ENCODE data around the gene COTL1. TPM values are rescaled to one million over a fixed set of nuclear protein-coding genes. Genes with fewer than 3 reads are reported as not detected.

The COTL1 gene
- total and polyA plus RNA-seq, 2 donors, result 117 to 145 TPM

- no peak for DNase-seq (ENCODE audit: low read depth in 6 of 9, low spot score in 9 of 9)
Measured at GRCh38 chr16:84649511-84649861, 31.6 kb upstream of the COTL1 start.

GRCh38 chr16:84648595-84649510, 31.0 kb upstream of the COTL1 start:
- WGBS, result 6% methylated on average over 96 of the region's 96 CpGs
- Histone ChIP-seq H3K27me3 (ENCODE audit: control insufficient read depth in 2 of 2, insufficient read depth in 1 of 2, low read length in 1 of 2) (peaks cover 3 to 15% of the 10 kb centered on the region in 2 donors), H3K4me3 (ENCODE audit: low read length in 2 of 2) (peak overlapping the region; percentile 40 to 96), H3K36me3 (ENCODE audit: control insufficient read depth in 2 of 2, insufficient read depth in 2 of 2, low read length in 1 of 2) (peaks cover 4 to 10% of the 10 kb centered on the region in 2 donors), H3K4me1 (ENCODE audit: control insufficient read depth in 2 of 2, insufficient read depth in 2 of 2, low read length in 2 of 2) (peaks cover 20 to 34% of the 10 kb centered on the region in 2 donors), H3K27ac (ENCODE audit: low read depth in 1 of 2, low read length in 1 of 2) (peak overlapping the region in 1 of 2 donors; percentile 68), H3K9me3 (ENCODE audit: control insufficient read depth in 2 of 2, insufficient read depth in 1 of 2, low read length in 1 of 2) (peaks cover 0 to 2% of the 10 kb centered on the region in 2 donors)
- DNase-seq (ENCODE audit: low read depth in 6 of 9, low spot score in 9 of 9), result peak in 1 of 9 donors; percentile 23

More at GRCh38 chr16:84649511-84649861, 31.6 kb upstream of the COTL1 start:
- Histone ChIP-seq H3K4me1 (ENCODE audit: control insufficient read depth in 2 of 2, insufficient read depth in 2 of 2, low read length in 2 of 2) (peaks cover 20 to 34% of the 10 kb centered on the region in 2 donors), H3K4me3 (ENCODE audit: low read length in 2 of 2) (peak overlapping the region; percentile 40 to 96), H3K27ac (ENCODE audit: low read depth in 1 of 2, low read length in 1 of 2) (no peak overlapping the region), H3K36me3 (ENCODE audit: control insufficient read depth in 2 of 2, insufficient read depth in 2 of 2, low read length in 1 of 2) (peaks cover 4 to 12% of the 10 kb centered on the region in 2 donors), H3K27me3 (ENCODE audit: control insufficient read depth in 2 of 2, insufficient read depth in 1 of 2, low read length in 1 of 2) (peaks cover 3 to 15% of the 10 kb centered on the region in 2 donors), H3K9me3 (ENCODE audit: control insufficient read depth in 2 of 2, insufficient read depth in 1 of 2, low read length in 1 of 2) (peaks cover 0 to 2% of the 10 kb centered on the region in 2 donors)
- WGBS, result 90% methylated on average over 11 of the region's 11 CpGs

GRCh38 chr16:84647828-84648594, 30.1 kb upstream of the COTL1 start, which contains the start of gene KLHL36:
TSS of gene KLHL36 (plus strand) at chr16:84648511. CDS start at chr16:84650868, 2,357 bp downstream.
- H3K9me3 ChIP-seq (ENCODE audit: control insufficient read depth in 2 of 2, insufficient read depth in 1 of 2, low read length in 1 of 2), result peaks cover 0 to 2% of the 10 kb centered on the region in 2 donors
- H3K27ac ChIP-seq (ENCODE audit: low read depth in 1 of 2, low read length in 1 of 2), result peak within 1 kb of the TSS in 1 of 2 donors; percentile 68
- peak in 3 of 9 donors; percentile 37 to 67 (median 45) for DNase-seq (ENCODE audit: low read depth in 6 of 9, low spot score in 9 of 9)
- H3K4me3 ChIP-seq (ENCODE audit: low read length in 2 of 2), result peak within 1 kb of the TSS; percentile 44 to 96
- WGBS, result 6% methylated on average over 77 of the region's 77 CpGs
- peaks cover 3 to 15% of the 10 kb centered on the region in 2 donors for H3K27me3 ChIP-seq (ENCODE audit: control insufficient read depth in 2 of 2, insufficient read depth in 1 of 2, low read length in 1 of 2)
- H3K4me1 ChIP-seq (ENCODE audit: control insufficient read depth in 2 of 2, insufficient read depth in 2 of 2, low read length in 2 of 2), result peaks cover 17 to 30% of the 10 kb centered on the region in 2 donors
- peaks cover 4 to 8% of the 10 kb centered on the region in 2 donors for H3K36me3 ChIP-seq (ENCODE audit: control insufficient read depth in 2 of 2, insufficient read depth in 2 of 2, low read length in 1 of 2)

- WGBS, result 95% methylated on average over 4 of the region's 4 CpGs
- peaks cover 8 to 33% of the 10 kb centered on the region in 2 donors for H3K4me1 ChIP-seq (ENCODE audit: control insufficient read depth in 2 of 2, insufficient read depth in 2 of 2, low read length in 2 of 2)
- no peak for DNase-seq (ENCODE audit: low read depth in 6 of 9, low spot score in 9 of 9)
- no peaks in the 10 kb centered on the region for H3K9me3 ChIP-seq (ENCODE audit: control insufficient read depth in 2 of 2, insufficient read depth in 1 of 2, low read length in 1 of 2)
- no peak overlapping the region for H3K4me3 ChIP-seq (ENCODE audit: low read length in 2 of 2)
- peaks cover 3 to 9% of the 10 kb centered on the region in 2 donors for H3K27me3 ChIP-seq (ENCODE audit: control insufficient read depth in 2 of 2, insufficient read depth in 1 of 2, low read length in 1 of 2)
- H3K27ac ChIP-seq (ENCODE audit: low read depth in 1 of 2, low read length in 1 of 2), result no peak overlapping the region
- H3K36me3 ChIP-seq (ENCODE audit: control insufficient read depth in 2 of 2, insufficient read depth in 2 of 2, low read length in 1 of 2), result no peaks in the 10 kb centered on the region
Measured at GRCh38 chr16:84643674-84644073, 25.8 kb upstream of the COTL1 start.

GRCh38 chr16:84643180-84643583, 25.3 kb upstream of the COTL1 start:
- 94% methylated on average over 8 of the region's 8 CpGs for WGBS
- Histone ChIP-seq H3K9me3 (ENCODE audit: control insufficient read depth in 2 of 2, insufficient read depth in 1 of 2, low read length in 1 of 2) (no peaks in the 10 kb centered on the region), H3K27ac (ENCODE audit: low read depth in 1 of 2, low read length in 1 of 2) (no peak overlapping the region), H3K36me3 (ENCODE audit: control insufficient read depth in 2 of 2, insufficient read depth in 2 of 2, low read length in 1 of 2) (no peaks in the 10 kb centered on the region), H3K27me3 (ENCODE audit: control insufficient read depth in 2 of 2, insufficient read depth in 1 of 2, low read length in 1 of 2) (peaks cover 3 to 9% of the 10 kb centered on the region in 2 donors), H3K4me3 (ENCODE audit: low read length in 2 of 2) (no peak overlapping the region), H3K4me1 (ENCODE audit: control insufficient read depth in 2 of 2, insufficient read depth in 2 of 2, low read length in 2 of 2) (peaks cover 8 to 32% of the 10 kb centered on the region in 2 donors)
- DNase-seq (ENCODE audit: low read depth in 6 of 9, low spot score in 9 of 9), result no peak

- 76% methylated on average over 6 of the region's 6 CpGs for WGBS
- Histone ChIP-seq H3K36me3 (ENCODE audit: control insufficient read depth in 2 of 2, insufficient read depth in 2 of 2, low read length in 1 of 2) (no peaks in the 10 kb centered on the region), H3K9me3 (ENCODE audit: control insufficient read depth in 2 of 2, insufficient read depth in 1 of 2, low read length in 1 of 2) (no peaks in the 10 kb centered on the region), H3K4me3 (ENCODE audit: low read length in 2 of 2) (no peak overlapping the region), H3K4me1 (ENCODE audit: control insufficient read depth in 2 of 2, insufficient read depth in 2 of 2, low read length in 2 of 2) (peaks cover 3 to 24% of the 10 kb centered on the region in 2 donors), H3K27me3 (ENCODE audit: control insufficient read depth in 2 of 2, insufficient read depth in 1 of 2, low read length in 1 of 2) (no peaks in the 10 kb centered on the region), H3K27ac (ENCODE audit: low read depth in 1 of 2, low read length in 1 of 2) (peak overlapping the region in 1 of 2 donors; percentile 75)
- DNase-seq (ENCODE audit: low read depth in 6 of 9, low spot score in 9 of 9), result peak in 3 of 9 donors; percentile 28 to 68 (median 40)
Measured at GRCh38 chr16:84641643-84642358, 23.9 kb upstream of the COTL1 start.

- WGBS, result 98% methylated on average over 5 of the region's 5 CpGs
- Histone ChIP-seq H3K36me3 (ENCODE audit: control insufficient read depth in 2 of 2, insufficient read depth in 2 of 2, low read length in 1 of 2) (no peaks in the 10 kb centered on the region), H3K4me1 (ENCODE audit: control insufficient read depth in 2 of 2, insufficient read depth in 2 of 2, low read length in 2 of 2) (peaks cover 3 to 24% of the 10 kb centered on the region in 2 donors), H3K27me3 (ENCODE audit: control insufficient read depth in 2 of 2, insufficient read depth in 1 of 2, low read length in 1 of 2) (no peaks in the 10 kb centered on the region), H3K9me3 (ENCODE audit: control insufficient read depth in 2 of 2, insufficient read depth in 1 of 2, low read length in 1 of 2) (no peaks in the 10 kb centered on the region), H3K27ac (ENCODE audit: low read depth in 1 of 2, low read length in 1 of 2) (no peak overlapping the region), H3K4me3 (ENCODE audit: low read length in 2 of 2) (no peak overlapping the region)
- DNase-seq (ENCODE audit: low read depth in 6 of 9, low spot score in 9 of 9), result no peak
Measured at GRCh38 chr16:84640145-84640544, 22.3 kb upstream of the COTL1 start.

- Histone ChIP-seq H3K4me3 (ENCODE audit: low read length in 2 of 2) (no peak overlapping the region), H3K36me3 (ENCODE audit: control insufficient read depth in 2 of 2, insufficient read depth in 2 of 2, low read length in 1 of 2) (no peaks in the 10 kb centered on the region), H3K27me3 (ENCODE audit: control insufficient read depth in 2 of 2, insufficient read depth in 1 of 2, low read length in 1 of 2) (peaks cover 0 to 2% of the 10 kb centered on the region in 2 donors), H3K9me3 (ENCODE audit: control insufficient read depth in 2 of 2, insufficient read depth in 1 of 2, low read length in 1 of 2) (no peaks in the 10 kb centered on the region), H3K4me1 (ENCODE audit: control insufficient read depth in 2 of 2, insufficient read depth in 2 of 2, low read length in 2 of 2) (peaks cover 3 to 24% of the 10 kb centered on the region in 2 donors), H3K27ac (ENCODE audit: low read depth in 1 of 2, low read length in 1 of 2) (no peak overlapping the region)
- DNase-seq (ENCODE audit: low read depth in 6 of 9, low spot score in 9 of 9), result no peak
- 95% methylated on average over 8 of the region's 8 CpGs for WGBS
Measured at GRCh38 chr16:84638231-84638806, 20.4 kb upstream of the COTL1 start.
